HG02623 (cell line): ENCODE data around the gene MAP3K13.
A peak's percentile ranks its signal among the peaks of the same experiment; 100 is the strongest.

Source experiments
- ATAC-seq: cut with Tn5 transposase; IDR thresholded peaks from one replicate; pipeline ENCODE4 v1.9.1; 2021; ENCODE audit warnings: moderate library complexity; ENCODE audit not compliant: unreplicated experiment

MAP3K13 gene

GRCh38 chr3:185504636-185505035 is 141.7 kb downstream of the MAP3K13 start:
- ATAC-seq: no peak

GRCh38 chr3:185507883-185508282 is 144.9 kb downstream of the MAP3K13 start:
- ATAC-seq: no peak

GRCh38 chr3:185508335-185508991 is 145.5 kb downstream of the MAP3K13 start:
- no peak for ATAC-seq

GRCh38 chr3:185511711-185512110 is 148.8 kb downstream of the MAP3K13 start:
- ATAC-seq: no peak

- ATAC-seq: no peak
Measured at GRCh38 chr3:185517387-185518130, 154.6 kb downstream of the MAP3K13 start.

- ATAC-seq: no peak
Measured at GRCh38 chr3:185519021-185519420, 156.1 kb downstream of the MAP3K13 start.

GRCh38 chr3:185521349-185522138 is 158.6 kb downstream of the MAP3K13 start:
- no peak for ATAC-seq

GRCh38 chr3:185526349-185526951 is 163.5 kb downstream of the MAP3K13 start:
- no peak for ATAC-seq

GRCh38 chr3:185527364-185527763 is 164.4 kb downstream of the MAP3K13 start:
- ATAC-seq: no peak

GRCh38 chr3:185528532-185528931 is 165.6 kb downstream of the MAP3K13 start:
- ATAC-seq: no peak

GRCh38 chr3:185530856-185531255 is 167.9 kb downstream of the MAP3K13 start:
- no peak for ATAC-seq

GRCh38 chr3:185532901-185533300 is 170.0 kb downstream of the MAP3K13 start:
- ATAC-seq: no peak

- ATAC-seq: no peak
Measured at GRCh38 chr3:185534511-185534910, 171.6 kb downstream of the MAP3K13 start.

GRCh38 chr3:185537369-185537970 is 174.5 kb downstream of the MAP3K13 start:
- peak; percentile 99 for ATAC-seq
